ENCODE data around the gene IRF6.

The IRF6 gene

DNA sequence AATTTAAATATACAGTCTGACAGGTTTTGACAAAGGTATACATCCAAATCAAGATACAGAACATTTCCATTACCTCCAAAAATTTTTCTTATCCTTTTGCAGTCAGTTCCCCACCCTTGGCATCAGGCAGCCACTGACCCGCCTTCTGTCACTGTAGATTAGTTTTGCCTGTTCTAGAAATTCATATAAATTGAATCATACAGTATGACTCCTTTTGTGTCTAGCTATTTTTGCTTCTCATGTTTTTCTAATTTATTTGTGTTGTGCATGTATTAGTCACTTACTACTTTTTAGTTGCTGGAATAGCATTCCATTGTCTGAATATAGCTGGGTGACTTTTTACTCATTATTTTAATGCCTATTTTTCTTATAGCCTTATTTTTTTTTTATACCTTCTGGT is 25.7 kb upstream of the IRF6 start:
- no peaks in the 10 kb centered on the region for H3K4me1 ChIP-seq (ENCODE audit: insufficient read depth, low read length)
- peaks cover 14% of the 10 kb centered on the region for H3K36me3 ChIP-seq (ENCODE audit: insufficient read depth, low read length)
- no peak overlapping the region for H3K9ac ChIP-seq (ENCODE audit: low read depth, low read length)
- no peaks in the 10 kb centered on the region for H3K9me3 ChIP-seq (ENCODE audit: control insufficient read depth, insufficient read depth, low read length)

- Histone ChIP-seq H3K4me1 (ENCODE audit: insufficient read depth, low read length) (no peaks in the 10 kb centered on the region), H3K9ac (ENCODE audit: low read depth, low read length) (no peak overlapping the region), H3K36me3 (ENCODE audit: insufficient read depth, low read length) (peaks cover 14% of the 10 kb centered on the region)
These were observed 24.8 kb upstream of the IRF6 start for GRCh38 chr1:209830722-209831121.

GRCh38 chr1:209829716-209830115 is 23.8 kb upstream of the IRF6 start:
- peaks cover 14% of the 10 kb centered on the region for H3K36me3 ChIP-seq (ENCODE audit: insufficient read depth, low read length)
- no peak overlapping the region for H3K9ac ChIP-seq (ENCODE audit: low read depth, low read length)
- no peaks in the 10 kb centered on the region for H3K9me3 ChIP-seq (ENCODE audit: control insufficient read depth, insufficient read depth, low read length)
- no peaks in the 10 kb centered on the region for H3K4me1 ChIP-seq (ENCODE audit: insufficient read depth, low read length)

More at GRCh38 chr1:209830722-209831121, 24.8 kb upstream of the IRF6 start:
- no peaks in the 10 kb centered on the region for H3K9me3 ChIP-seq (ENCODE audit: control insufficient read depth, insufficient read depth, low read length)

DNA sequence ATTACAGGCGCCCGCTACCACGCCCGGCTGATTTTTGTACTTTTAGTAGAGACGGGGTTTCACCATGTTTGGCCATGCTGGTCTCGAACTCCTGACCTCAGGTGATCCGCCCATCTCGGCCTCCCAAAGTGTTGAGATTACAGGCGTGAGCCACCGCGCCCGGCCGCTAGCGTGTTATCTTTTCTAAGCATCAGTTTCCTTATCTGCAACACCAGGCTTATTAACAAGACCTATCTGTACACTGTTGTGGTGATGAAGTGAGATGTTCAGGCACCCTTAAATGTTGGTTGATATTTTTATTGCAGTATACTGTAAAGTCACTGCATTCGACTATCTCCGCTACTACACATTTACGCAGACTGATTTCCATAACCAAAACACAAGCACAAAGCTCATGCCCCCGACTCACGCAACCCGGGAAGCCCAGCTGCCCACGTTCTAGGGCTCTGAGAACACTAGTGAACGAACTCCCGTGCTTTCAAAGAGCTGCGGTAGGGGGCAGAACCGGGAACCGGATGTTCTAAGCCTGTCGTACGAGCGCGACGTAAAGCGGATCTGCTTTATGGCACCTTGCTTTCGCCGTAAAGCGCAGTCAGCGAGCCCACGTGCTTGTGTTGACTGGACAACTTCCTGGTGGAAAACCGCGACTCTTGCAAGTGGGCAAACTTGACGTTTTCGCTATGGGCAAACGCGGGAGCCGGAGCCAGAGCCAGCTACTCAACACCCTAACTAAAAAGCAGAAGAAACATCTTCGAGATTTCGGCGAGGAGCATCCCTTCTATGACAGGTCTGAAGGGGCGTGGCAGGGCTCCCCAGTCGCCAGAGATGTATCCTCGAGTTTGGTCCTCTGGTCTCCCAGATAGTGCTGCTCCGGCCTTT is 21.7 kb upstream of the IRF6 start, which contains the start of gene UTP25:
TSS of gene UTP25 (plus strand) at position 589 of the 879 bp plus-strand sequence. CDS start at position 681, 92 bp downstream.
- H3K4me1 ChIP-seq (ENCODE audit: insufficient read depth, low read length), result peaks cover 9% of the 10 kb centered on the region

GRCh38 chr1:209825591-209826434 is 19.9 kb upstream of the IRF6 start:
- no peak overlapping the region for H3K9ac ChIP-seq (ENCODE audit: low read depth, low read length)
- H3K9me3 ChIP-seq (ENCODE audit: control insufficient read depth, insufficient read depth, low read length), result no peaks in the 10 kb centered on the region
- peaks cover 9% of the 10 kb centered on the region for H3K4me1 ChIP-seq (ENCODE audit: insufficient read depth, low read length)
- H3K36me3 ChIP-seq (ENCODE audit: insufficient read depth, low read length), result no peaks in the 10 kb centered on the region; the same call in 1 of the 2 replicates

More for the DNA sequence above, 21.7 kb upstream of the IRF6 start, which contains the start of gene UTP25:
- Histone ChIP-seq H3K36me3 (ENCODE audit: insufficient read depth, low read length) (peaks cover 5% of the 10 kb centered on the region; the same call in 1 of the 2 replicates), H3K9me3 (ENCODE audit: control insufficient read depth, insufficient read depth, low read length) (no peaks in the 10 kb centered on the region), H3K9ac (ENCODE audit: low read depth, low read length) (peak within 1 kb of the TSS; percentile 76; the same call in 1 of the 2 replicates)

- peak overlapping the region; percentile 21; the same call in 1 of the 2 replicates for H3K9ac ChIP-seq (ENCODE audit: low read depth, low read length)
- H3K4me1 ChIP-seq (ENCODE audit: insufficient read depth, low read length), result peaks cover 9% of the 10 kb centered on the region
- H3K9me3 ChIP-seq (ENCODE audit: control insufficient read depth, insufficient read depth, low read length), result no peaks in the 10 kb centered on the region
- no peaks in the 10 kb centered on the region for H3K36me3 ChIP-seq (ENCODE audit: insufficient read depth, low read length)
These were observed 17.4 kb upstream of the IRF6 start for GRCh38 chr1:209823143-209824041.

DNA sequence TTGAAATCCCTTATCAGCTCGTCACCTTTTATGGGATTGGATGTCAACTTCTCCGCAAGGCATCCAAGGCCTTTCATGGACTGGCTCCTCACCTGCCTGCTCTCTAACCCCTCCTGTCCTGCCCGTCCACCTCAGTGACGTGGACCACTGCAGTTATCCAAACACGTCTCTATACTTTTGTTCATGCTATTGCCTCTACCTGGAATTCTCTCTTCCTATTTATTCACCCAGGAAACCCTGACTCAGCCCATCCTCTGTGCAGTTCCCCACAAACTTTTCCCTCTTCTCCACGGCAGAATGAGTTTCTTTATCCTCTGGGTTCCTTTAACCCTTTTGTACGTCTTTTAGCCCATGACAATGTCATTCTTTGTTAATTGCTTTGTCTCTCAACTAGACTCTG is 16.8 kb upstream of the IRF6 start:
- Histone ChIP-seq H3K36me3 (ENCODE audit: insufficient read depth, low read length) (no peaks in the 10 kb centered on the region), H3K9me3 (ENCODE audit: control insufficient read depth, insufficient read depth, low read length) (no peaks in the 10 kb centered on the region), H3K4me1 (ENCODE audit: insufficient read depth, low read length) (peaks cover 9% of the 10 kb centered on the region), H3K9ac (ENCODE audit: low read depth, low read length) (peak overlapping the region; percentile 21; the same call in 1 of the 2 replicates)

DNA sequence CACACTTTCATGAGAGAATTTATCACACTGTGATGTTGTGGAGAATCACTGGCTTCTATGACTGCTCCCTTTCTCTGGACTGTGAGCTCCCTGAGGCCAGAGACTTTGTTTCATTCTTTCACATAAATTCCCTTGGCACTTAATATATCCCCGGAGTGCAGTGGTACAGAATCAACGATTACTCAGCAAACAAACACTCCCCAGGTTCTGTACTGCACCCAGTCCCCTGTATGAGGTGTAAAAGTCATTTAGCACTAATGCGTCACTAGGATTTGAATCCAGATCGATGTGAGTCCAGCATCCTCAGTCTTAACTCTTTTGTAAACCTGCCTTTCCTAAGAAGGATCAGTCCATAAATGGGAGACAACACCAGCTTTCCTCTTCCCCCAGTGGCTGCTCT is 15.0 kb upstream of the IRF6 start:
- H3K36me3 ChIP-seq (ENCODE audit: insufficient read depth, low read length), result no peaks in the 10 kb centered on the region
- no peak overlapping the region for H3K9ac ChIP-seq (ENCODE audit: low read depth, low read length)
- peaks cover 13% of the 10 kb centered on the region for H3K4me1 ChIP-seq (ENCODE audit: insufficient read depth, low read length)
- no peaks in the 10 kb centered on the region for H3K9me3 ChIP-seq (ENCODE audit: control insufficient read depth, insufficient read depth, low read length)

GRCh38 chr1:209819058-209819457 is 13.1 kb upstream of the IRF6 start:
- Histone ChIP-seq H3K4me1 (ENCODE audit: insufficient read depth, low read length) (peaks cover 17% of the 10 kb centered on the region), H3K36me3 (ENCODE audit: insufficient read depth, low read length) (no peaks in the 10 kb centered on the region), H3K9ac (ENCODE audit: low read depth, low read length) (no peak overlapping the region), H3K9me3 (ENCODE audit: control insufficient read depth, insufficient read depth, low read length) (no peaks in the 10 kb centered on the region)

DNA sequence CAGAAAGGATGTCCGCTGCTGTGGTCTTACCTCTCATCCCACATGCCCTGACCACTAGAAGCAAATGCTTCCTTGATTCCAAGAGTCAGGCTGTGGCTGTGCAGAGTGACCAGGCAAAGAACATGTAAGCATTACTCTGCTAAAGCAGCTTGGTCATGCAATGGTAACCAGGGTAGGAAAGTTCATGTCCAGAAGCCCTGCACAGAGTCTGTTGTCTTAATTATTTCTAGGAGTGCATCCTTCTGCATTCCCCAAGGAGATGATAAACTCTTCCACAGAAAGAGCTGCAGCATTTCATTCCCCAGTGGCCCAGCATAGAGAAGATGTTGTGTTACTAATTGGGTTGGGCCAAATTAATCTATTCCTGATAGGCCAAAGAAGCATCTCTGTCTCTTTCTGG is 11.7 kb upstream of the IRF6 start:
- Histone ChIP-seq H3K36me3 (ENCODE audit: insufficient read depth, low read length) (no peaks in the 10 kb centered on the region), H3K9me3 (ENCODE audit: control insufficient read depth, insufficient read depth, low read length) (no peaks in the 10 kb centered on the region), H3K9ac (ENCODE audit: low read depth, low read length) (no peak overlapping the region), H3K4me1 (ENCODE audit: insufficient read depth, low read length) (peaks cover 9% of the 10 kb centered on the region)

DNA sequence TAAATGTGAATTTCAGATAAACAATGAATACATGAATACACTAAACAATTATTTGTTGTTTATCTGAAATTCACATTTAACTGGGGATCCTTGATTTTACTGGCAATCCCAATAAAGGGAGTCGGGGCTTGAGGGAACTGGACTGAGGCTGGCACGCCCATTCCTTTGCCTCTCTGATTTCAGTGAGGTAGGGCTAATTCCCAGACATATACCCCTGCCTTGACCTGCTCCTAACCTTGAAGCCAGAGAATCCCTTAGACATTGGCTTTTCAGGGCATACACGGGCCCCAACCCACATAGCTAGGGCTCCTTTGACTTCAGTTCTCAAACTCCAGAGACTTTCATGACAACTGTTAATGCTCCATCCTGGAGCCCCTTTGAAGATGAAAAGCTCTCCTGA is 11.0 kb upstream of the IRF6 start:
- Histone ChIP-seq H3K4me1 (ENCODE audit: insufficient read depth, low read length) (peaks cover 8% of the 10 kb centered on the region), H3K9me3 (ENCODE audit: control insufficient read depth, insufficient read depth, low read length) (no peaks in the 10 kb centered on the region), H3K36me3 (ENCODE audit: insufficient read depth, low read length) (no peaks in the 10 kb centered on the region)

GRCh38 chr1:209815931-209816341 is 10.0 kb upstream of the IRF6 start:
- no peak overlapping the region for H3K9ac ChIP-seq (ENCODE audit: low read depth, low read length)
- no peaks in the 10 kb centered on the region for H3K36me3 ChIP-seq (ENCODE audit: insufficient read depth, low read length)
- peaks cover 8% of the 10 kb centered on the region for H3K4me1 ChIP-seq (ENCODE audit: insufficient read depth, low read length)
- no peaks in the 10 kb centered on the region for H3K9me3 ChIP-seq (ENCODE audit: control insufficient read depth, insufficient read depth, low read length)

More for the DNA sequence above, 11.0 kb upstream of the IRF6 start:
- H3K9ac ChIP-seq (ENCODE audit: low read depth, low read length), result no peak overlapping the region

- no peaks in the 10 kb centered on the region for H3K36me3 ChIP-seq (ENCODE audit: insufficient read depth, low read length)
- H3K9ac ChIP-seq (ENCODE audit: low read depth, low read length), result no peak overlapping the region
- H3K4me1 ChIP-seq (ENCODE audit: insufficient read depth, low read length), result peaks cover 8% of the 10 kb centered on the region
- no peaks in the 10 kb centered on the region for H3K9me3 ChIP-seq (ENCODE audit: control insufficient read depth, insufficient read depth, low read length)
These were observed 9.5 kb upstream of the IRF6 start for GRCh38 chr1:209815490-209815889.
